Left ventricle myocardium inferior (tissue), 1 donor: ENCODE measurements around the gene HOXC11. TPM values are rescaled to one million over a fixed set of nuclear protein-coding genes. Genes with fewer than 3 reads are reported as not detected.

Source experiments
- DNase-seq: peaks from one replicate; pipeline ENCODE4 v3.0.0-alpha.2; 2020
- H3K27ac ChIP-seq: fragments of 200-600 bp; replicated peaks from 2 replicates; pipeline ENCODE4 v1.8.0; 2021
- H3K27me3 ChIP-seq: fragments of 200-600 bp; 2 replicates; pipeline ENCODE4 v1.8.0; 2021; ENCODE audit warnings: low read depth
- H3K36me3 ChIP-seq: fragments of 200-600 bp; 2 replicates; pipeline ENCODE4 v1.8.0; 2021
- H3K4me1 ChIP-seq: fragments of 200-600 bp; 2 replicates; pipeline ENCODE4 v1.8.0; 2021
- H3K4me3 ChIP-seq: fragments of 200-600 bp; 2 replicates; pipeline ENCODE4 v1.8.0; 2021; ENCODE audit warnings: mild to moderate bottlenecking, moderate library complexity
- H3K9me3 ChIP-seq: fragments of 200-600 bp; replicated peaks from 2 replicates; pipeline ENCODE4 v1.8.0; 2021
- CTCF ChIP-seq: fragments of 200-600 bp; IDR thresholded peaks from 2 replicates; pipeline ENCODE4 v1.8.0; 2021; ENCODE audit warnings: antibody characterized with exemption, mild to moderate bottlenecking, borderline replicate concordance
- intact Hi-C: fragments of 100-400 bp; cut with micrococcal nuclease; formaldehyde crosslinking; loops from one replicate; pipeline ENCODE4 v1.11.0; 2022
- total RNA-seq: library from RNA; stranded (reverse); fragmentation: NEBNext Ultra II Directional; extraction: Animal tissue kit (Norgen Biotek cat#: 25700); gene quantifications from one replicate; pipeline ENCODE4 v1.2.1, GENCODE V29; 2021
- donor health status: DM: no; HTN: yes; CAD: no; lungs with severe emphysema.

The HOXC11 gene
- total RNA-seq, 1 donor from 2014 or later, result not detected

DNA sequence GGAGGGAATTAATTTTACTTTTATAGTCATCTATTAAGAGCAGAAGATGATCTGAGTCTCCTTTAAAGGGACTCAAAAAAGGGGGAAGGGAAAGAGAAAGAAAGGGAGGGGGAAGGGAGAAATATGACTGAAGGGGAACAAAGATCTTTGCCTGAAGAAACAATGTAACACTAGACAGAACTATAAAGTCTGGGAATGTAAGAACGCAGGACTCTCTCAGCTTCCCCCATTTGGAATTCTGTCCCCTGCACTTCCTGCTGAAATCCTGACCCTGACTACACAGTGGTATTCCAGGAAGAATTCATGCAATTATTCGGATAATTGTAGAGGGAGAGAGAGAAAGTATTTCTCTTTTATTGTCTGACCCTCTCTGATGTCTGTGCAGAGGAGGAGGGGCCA, 8.6 kb upstream of the HOXC11 start:
- TF ChIP-seq CTCF, result no peak
- H3K27ac ChIP-seq, result no peak overlapping the region
- DNase-seq, result no peak

DNA sequence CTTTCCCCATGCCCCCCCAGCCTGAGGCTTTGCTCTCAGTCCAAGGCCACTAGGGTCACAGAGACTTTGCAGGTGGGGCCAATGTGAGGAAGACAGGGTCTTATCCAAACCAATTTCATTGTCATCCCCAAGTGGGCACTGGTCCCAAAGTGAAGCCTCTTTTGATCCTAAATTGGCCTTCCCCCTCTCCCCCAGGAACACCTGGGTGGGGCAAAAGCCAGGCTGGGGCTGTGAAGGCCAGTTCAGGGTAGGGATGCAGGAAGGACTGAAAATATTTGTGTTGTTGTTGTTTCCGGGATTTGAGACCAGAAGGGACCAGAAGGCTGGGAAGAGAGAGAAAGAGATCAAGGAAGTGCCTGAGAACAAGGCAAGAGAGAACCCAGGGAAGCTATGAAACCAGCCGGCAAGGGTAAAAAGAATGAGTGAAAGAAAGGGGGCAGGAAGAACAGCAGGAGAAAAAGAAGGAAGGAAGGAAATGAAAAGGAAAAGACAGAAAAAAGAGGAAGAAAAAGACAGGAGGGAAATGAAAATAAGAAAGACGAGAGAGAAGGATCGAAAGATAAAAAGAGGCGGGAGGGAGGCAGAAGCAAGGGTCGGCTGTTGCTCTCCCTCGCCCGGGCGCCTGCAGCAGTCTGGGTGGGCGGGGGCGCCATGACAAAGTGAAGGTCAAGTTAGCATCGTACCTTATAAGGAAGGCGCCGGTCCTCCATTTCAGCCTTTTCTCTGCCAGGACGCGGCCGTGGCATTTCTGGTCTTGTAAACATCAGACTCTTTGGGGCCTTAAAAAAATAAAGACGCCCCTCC, 7.4 kb upstream of the HOXC11 start:
- Histone ChIP-seq H3K27me3 (peaks cover 100% of the 10 kb centered on the region), H3K36me3 (no peaks in the 10 kb centered on the region), H3K4me1 (peaks cover 22% of the 10 kb centered on the region), H3K4me3 (no peak overlapping the region), H3K27ac (no peak overlapping the region), H3K9me3 (no peaks in the 10 kb centered on the region)
- DNase-seq, result no peak
- intact Hi-C loops, result no loop called here
- no peak for TF ChIP-seq CTCF

More for the DNA sequence above, 8.6 kb upstream of the HOXC11 start:
- intact Hi-C loops, result no loop called here
- Histone ChIP-seq H3K9me3 (no peaks in the 10 kb centered on the region), H3K4me3 (no peak overlapping the region), H3K27me3 (peaks cover 100% of the 10 kb centered on the region), H3K36me3 (no peaks in the 10 kb centered on the region), H3K4me1 (peaks cover 22% of the 10 kb centered on the region)

DNA sequence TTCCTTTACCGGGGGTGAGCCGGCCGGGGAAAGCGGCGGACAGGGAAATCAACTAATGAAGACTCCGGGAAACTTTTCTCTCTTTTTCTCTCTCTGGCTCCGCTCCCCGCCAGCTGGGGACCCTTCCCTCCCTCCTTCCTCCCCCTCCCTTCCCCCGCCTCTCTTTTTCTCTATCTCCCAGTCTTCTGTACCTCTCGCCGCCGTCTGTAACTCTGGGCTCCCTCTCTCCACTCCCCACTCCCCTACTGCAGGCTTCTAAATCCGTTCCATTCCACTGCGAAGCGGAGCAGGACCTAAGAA, 6.9 kb upstream of the HOXC11 start:
- no peaks in the 10 kb centered on the region for H3K9me3 ChIP-seq
- no peak overlapping the region for H3K4me3 ChIP-seq
- H3K27ac ChIP-seq, result no peak overlapping the region
- H3K4me1 ChIP-seq, result peaks cover 17% of the 10 kb centered on the region
- intact Hi-C loops, result no loop called here
- no peak for DNase-seq
- H3K27me3 ChIP-seq, result peaks cover 100% of the 10 kb centered on the region
- H3K36me3 ChIP-seq, result no peaks in the 10 kb centered on the region
- TF ChIP-seq CTCF, result no peak

DNA sequence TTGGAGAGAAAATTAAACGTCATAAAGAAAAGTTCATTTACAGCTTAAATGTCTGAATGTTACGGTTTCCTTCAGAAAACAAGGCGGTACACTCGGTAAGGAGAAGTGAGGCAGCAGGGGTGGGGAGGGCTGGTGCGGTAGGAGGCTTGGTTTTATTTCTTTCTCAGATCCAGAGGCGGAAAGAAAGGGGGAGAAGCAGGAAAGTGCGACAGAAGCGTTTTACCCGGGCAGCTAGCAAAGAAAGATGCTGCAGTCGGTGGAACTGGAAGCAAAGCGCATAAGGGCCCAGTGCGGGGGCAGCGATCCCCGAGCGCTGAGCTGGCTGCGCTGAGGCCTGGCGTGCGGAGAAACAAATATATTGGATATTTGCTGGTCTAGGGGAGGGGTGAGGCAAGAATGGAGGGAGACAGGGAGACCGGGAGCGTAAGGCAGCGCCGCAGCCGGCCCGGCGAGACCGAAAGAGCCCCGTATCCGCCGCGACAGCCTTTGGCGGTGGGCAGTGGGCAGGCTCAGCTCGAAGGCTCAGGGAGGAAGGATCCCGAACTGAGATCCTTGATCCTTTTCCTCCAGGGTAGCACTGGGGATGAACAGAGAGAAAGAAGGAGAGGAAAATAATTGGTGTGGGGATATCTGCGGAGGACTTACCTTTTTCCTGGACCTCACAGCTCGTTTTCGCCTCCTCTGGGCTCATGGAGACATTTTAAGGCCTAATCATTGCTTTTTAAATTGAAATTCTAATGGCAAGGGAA, 6.4 kb upstream of the HOXC11 start:
- peaks cover 100% of the 10 kb centered on the region for H3K27me3 ChIP-seq

GRCh38 chr12:53967421-53967925, 5.5 kb upstream of the HOXC11 start:
- Histone ChIP-seq H3K4me1 (peaks cover 14% of the 10 kb centered on the region), H3K27me3 (peaks cover 100% of the 10 kb centered on the region), H3K27ac (no peak overlapping the region), H3K9me3 (no peaks in the 10 kb centered on the region), H3K4me3 (no peak overlapping the region), H3K36me3 (no peaks in the 10 kb centered on the region)
- intact Hi-C loops, result no loop called here
- DNase-seq, result no peak
- TF ChIP-seq CTCF, result no peak

More for the DNA sequence above, 6.4 kb upstream of the HOXC11 start:
- Histone ChIP-seq H3K27ac (no peak overlapping the region), H3K4me3 (peak overlapping the region; percentile 3), H3K36me3 (no peaks in the 10 kb centered on the region), H3K9me3 (no peaks in the 10 kb centered on the region), H3K4me1 (peaks cover 14% of the 10 kb centered on the region)
- intact Hi-C loops, result no loop called here
- no peak for DNase-seq
- TF ChIP-seq CTCF, result no peak
